Activated CD4-positive, alpha-beta T cell treated with anti-CD3 and anti-CD28 coated beads for 24 hours (primary cell): ENCODE measurements around the gene GALNT15.

Experiments
- DNase-seq, 2 donors: peaks; one replicate each; pipeline ENCODE4 v3.0.0-alpha.2; 2020; ENCODE audit warnings: low read depth in 2 of 2

The GALNT15 gene

DNA sequence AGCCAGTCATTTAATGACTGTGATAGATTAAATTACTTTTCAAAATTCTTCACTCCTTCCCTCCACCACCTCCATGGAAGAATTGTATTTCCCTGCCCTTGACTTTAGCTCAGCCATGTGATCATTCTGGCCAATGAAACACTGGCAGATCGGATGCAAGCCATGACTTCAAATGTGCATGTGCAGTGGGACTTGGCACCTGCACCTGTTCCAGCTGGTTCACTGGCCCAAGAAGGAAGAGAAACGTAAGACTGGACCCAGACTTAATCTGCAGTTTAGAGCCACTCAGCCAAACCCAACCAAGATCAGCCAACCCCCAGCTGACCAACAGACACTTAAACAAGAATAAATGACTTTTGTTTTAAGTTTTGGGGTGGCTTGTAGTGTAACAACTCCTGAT is 78.5 kb downstream of the GALNT15 start:
- DNase-seq: no peak

DNA sequence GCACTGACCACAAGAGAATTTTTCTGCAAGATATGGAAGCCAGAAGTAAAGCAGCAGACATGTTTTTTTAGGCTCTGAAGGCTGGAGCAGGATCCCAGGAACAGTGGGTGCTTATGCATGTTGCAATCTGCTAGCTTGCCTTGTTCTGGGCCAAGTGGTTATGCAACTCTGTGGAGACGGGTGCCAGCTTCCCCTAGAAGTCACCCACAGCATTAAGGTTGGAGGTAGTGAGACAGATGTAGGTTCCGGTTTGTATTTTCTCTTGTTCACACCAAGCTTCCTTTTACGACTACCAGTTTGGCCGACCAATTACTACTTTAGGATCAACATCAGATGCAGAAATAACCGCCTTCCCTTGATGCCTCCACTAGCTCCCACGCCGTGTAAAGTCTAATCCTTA is 79.1 kb downstream of the GALNT15 start:
- DNase-seq: no peak

GRCh38 chr3:16254916-16255315 is 80.4 kb downstream of the GALNT15 start:
- no peak for DNase-seq

GRCh38 chr3:16255326-16255725 is 80.8 kb downstream of the GALNT15 start:
- no peak for DNase-seq

GRCh38 chr3:16255726-16256125 is 81.2 kb downstream of the GALNT15 start:
- DNase-seq: no peak

DNA sequence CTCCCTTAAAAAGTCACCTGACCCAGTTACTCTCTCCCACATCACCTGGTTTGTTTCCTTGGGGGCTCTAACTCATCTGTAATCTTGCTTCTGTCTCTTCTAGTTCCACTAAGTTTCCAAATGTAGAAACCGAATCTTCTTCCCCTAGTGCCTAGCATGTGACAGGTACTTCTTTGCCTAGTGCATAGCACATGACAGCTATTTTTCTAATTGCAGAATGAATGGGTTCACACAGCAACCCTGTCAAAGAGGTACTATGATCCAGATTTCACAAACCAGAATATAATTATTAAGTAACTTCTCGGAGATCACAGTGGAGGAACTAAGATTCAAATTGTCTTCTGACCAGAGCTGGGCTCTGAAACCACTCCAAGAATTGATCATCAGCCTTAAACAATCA is 82.8 kb downstream of the GALNT15 start:
- DNase-seq: no peak

DNA sequence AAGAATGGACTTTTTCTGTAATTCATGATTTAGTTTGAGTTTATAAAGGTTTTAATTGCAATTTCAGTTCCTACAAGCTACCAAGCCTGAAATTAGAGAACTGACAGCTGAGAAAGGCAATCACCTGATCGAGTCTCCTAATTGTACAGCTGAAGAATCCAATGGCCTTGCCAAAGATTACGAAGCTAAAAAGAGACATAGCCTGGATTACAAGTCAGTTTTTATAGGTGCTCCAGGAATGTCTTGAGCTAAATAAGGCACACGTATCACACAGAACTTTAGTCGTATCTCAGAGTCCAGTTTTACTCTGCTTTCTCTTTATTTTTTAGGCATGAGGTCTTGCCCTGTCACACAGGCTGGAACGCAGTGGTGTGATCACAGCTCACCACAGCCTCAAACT is 83.7 kb downstream of the GALNT15 start:
- DNase-seq: no peak

DNA sequence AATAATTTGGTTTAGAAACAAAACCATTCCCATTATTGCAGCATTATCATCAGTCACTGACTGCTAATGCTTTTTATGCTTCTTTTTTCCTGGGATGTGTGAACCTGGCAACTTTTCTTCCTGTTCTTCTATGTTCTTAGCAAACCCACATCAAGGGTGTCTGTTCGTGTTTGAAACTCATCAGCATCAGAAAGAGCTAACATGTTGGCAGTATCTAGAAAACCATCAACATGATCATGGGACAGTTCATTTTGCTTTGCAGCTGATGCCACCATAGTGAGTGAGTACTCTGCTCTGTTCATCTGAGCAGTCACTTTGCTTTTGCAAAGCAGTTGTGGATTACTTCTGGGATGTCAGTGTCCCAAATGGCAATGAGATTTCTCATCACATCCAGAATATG is 84.4 kb downstream of the GALNT15 start:
- no peak for DNase-seq

GRCh38 chr3:16260046-16260445 is 85.6 kb downstream of the GALNT15 start:
- DNase-seq: no peak

GRCh38 chr3:16262174-16262573 is 87.7 kb downstream of the GALNT15 start:
- no peak for DNase-seq

DNA sequence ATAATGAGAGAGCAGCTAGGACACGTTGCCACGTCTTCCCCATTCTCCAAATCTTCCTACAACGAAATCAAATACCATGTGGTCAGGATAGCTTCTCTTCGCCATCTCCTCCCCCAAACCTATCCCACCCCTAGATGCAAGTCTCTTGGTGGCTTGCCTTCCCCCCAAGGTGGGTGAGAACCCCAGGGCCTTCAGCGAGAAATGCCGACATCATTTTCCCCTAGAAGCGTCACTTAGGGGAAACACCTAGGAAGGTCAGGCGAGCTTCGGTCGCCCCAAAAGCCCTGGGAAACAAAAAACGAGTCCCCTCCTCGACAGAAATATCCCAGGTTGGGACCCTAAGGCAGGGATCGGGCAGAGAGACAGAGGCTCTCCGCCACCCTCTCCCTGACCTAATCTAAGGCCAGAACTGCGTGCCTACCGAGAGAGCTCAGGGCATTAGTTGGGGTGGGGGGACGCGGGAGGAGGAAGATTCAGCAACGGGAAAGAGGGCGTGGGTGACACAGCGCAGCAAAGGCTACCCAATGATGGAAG is 89.8 kb downstream of the GALNT15 start:
- DNase-seq: no peak

DNA sequence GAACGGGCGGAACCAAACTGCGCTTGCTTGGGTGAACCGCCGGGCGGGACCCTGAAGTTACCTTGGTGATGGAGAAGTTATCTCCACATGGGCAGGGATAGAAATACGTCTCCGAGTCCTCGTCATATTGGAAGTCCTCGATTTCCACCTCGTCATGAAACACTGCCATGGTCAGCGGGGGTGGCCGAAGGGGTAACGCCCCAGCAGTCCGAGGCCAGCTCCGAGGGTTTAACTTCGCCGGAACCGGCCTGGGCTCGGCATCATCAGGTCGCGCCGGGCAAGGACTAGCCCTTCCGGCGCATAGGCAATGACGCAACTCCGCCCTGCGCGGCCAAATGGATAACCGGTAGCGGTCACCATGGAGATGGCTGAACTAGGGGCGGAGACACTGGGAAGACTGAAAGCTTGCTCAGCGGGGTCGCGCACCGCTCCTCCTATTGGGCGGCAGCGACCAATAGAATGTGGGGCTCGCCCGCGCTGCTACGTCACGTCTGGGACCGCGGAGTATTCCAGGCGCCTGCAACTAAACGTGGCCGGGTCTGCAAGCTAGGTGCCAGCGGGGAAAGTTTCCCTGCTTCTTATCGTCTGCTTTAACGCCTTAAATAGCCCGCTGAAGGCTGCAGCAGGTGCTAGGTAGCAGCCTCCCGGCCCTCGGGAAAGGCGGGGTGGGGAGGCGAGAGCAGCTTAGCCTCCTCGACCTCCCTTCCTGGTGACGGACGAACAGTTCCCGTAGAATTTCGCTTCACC is 90.4 kb downstream of the GALNT15 start, which contains the start of the genes DPH3 and OXNAD1:
Gene DPH3 (minus strand): TSS at position 236 of the 747 bp plus-strand sequence. CDS start 67 bp downstream, at position 169.
Gene OXNAD1 (plus strand): TSS at position 505 of the 747 bp plus-strand sequence. CDS start 5,741 bp downstream, outside the sequence.
- peak; percentile 97 to 99 for DNase-seq

DNA sequence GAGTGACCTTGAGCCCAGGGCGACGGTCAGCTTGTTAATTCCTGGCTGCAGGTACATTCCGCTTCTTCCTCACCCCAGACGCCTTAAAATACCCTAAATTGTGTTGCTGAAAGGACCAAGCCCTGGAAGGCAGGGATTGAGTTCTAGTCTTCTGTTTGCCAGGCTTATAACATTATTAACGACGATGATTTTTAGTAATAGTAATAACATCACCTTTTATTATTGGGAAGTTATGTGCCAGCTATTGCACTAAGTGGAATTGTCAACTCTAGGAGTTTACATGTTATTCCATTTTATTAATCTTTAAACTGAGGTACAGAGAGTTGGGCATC is 90.9 kb downstream of the GALNT15 start:
- DNase-seq: no peak

GRCh38 chr3:16266714-16267113 is 92.2 kb downstream of the GALNT15 start:
- no peak for DNase-seq

DNA sequence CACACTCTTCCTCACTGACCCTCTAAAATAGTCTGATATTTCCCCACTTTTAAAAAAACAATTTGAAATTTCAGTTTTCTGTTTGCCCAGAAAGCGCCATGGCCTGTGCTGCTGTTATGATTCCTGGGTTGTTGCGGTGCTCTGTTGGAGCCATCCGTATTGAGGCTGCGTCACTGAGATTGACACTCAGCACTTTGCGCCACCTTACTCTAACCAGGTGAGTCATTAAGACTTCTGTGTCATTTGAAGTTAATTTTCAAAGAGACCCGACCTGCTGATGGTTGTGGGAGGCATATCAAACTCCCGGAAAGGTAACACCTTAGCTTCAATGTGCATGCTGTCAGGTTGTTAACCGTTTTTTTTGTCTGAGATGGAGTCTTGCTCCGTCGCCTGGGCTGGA is 96.4 kb downstream of the GALNT15 start:
- no peak for DNase-seq

DNA sequence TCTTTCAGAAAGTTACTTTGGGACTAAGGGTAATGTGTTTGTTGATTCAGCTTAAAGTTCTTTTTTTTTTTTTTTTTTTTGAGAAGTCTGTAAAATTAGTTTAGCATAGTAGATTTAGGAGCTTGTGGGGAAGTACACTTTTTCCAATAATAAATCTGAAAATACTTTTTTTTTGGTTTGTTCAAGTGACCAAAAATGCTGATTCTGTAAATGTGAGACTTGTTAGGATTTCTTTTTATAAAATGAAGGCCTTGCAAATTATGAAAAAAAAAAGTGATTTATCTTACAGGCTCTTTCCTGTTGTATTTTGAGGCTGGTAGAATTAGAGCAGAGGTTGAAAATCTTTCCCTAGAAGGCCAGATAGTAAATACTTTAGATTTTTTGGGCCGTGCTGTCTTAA is 98.1 kb downstream of the GALNT15 start:
- DNase-seq: no peak

- DNase-seq: no peak
Measured at GRCh38 chr3:16273867-16274266, 99.4 kb downstream of the GALNT15 start.

GRCh38 chr3:16277471-16277870 is 103.0 kb downstream of the GALNT15 start:
- DNase-seq: no peak

DNA sequence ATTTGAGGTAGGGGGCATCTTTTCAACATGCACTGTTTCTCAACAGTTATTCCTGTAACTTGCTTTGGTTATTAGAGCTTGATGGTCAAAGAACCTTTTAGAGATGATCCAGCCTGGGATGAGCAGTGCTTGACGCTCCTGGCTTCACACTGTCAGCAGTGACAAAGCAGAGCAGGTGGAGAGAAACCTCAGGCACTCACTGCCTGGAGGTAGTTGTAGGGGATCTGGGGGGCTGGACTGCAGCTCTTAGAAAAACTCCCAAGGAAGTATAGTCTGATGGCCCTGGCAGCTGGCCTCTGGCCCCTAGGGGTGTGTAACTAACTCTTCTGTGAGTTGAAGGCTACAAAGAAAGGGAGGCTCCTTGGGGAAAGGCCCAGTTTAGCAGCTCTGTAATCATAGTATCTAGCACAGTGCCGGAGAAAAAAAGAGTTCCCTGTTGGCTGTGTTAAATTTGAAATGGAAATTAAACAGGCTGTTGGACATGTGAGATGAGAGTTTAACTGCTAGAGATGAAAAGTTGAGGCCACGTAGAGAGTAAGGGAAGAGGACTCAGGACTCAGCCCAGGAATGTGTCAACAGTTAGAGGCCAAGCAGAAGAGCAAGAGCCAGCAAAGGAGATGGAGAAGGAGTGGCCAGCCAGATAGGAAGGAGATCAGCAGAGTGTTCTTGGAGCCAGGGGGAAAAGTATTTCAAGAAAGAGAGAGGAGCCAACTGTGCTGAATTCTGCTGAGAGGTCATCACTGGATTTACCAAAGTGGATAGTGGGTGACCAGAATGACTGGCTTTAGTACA is 104.7 kb downstream of the GALNT15 start:
- no peak for DNase-seq

DNA sequence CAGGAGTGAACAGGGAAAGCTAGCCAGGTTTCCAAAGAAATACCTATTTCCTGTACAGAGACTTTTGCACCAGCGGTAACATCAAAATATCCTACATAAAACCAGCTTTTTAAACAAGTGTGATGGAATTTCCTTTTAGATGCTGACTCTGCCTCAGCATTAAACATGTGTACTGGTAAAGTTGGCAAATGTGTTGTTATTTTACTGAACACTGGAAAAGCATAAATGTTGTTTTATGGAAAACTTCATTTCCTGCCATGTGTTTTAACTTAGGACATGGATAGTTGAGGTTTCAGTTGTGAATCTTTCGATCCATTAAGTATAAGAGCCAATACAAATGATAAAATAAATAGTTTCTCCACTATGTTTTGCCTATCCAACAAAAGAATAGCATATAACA is 106.2 kb downstream of the GALNT15 start:
- DNase-seq: no peak
